Ishikawa (cell line): ENCODE results near the gene FOSL1.

ENCODE experiments used
- CEBPB ChIP-seq: IDR thresholded peaks from 2 replicates; pipeline ENCODE4 v1.6.1; 2012
- CREB1 ChIP-seq: IDR thresholded peaks from 2 replicates; pipeline ENCODE4 v1.6.1; 2012; ENCODE audit warnings: low read depth
- EGR1 ChIP-seq: IDR thresholded peaks from 2 replicates; pipeline ENCODE4 v1.6.1; 2012
- EP300 ChIP-seq: IDR thresholded peaks from 2 replicates; pipeline ENCODE4 v1.6.1; 2012; ENCODE audit warnings: borderline replicate concordance
- FOXM1 ChIP-seq: IDR thresholded peaks from 2 replicates; pipeline ENCODE4 v1.6.1; 2012; ENCODE audit warnings: low read depth, borderline replicate concordance
- MAX ChIP-seq: IDR thresholded peaks from 2 replicates; pipeline ENCODE4 v1.6.1; 2012
- NFIC ChIP-seq: IDR thresholded peaks from 2 replicates; pipeline ENCODE4 v1.6.1; 2012
- RAD21 ChIP-seq: IDR thresholded peaks from 2 replicates; pipeline ENCODE4 v1.6.1; 2012; ENCODE audit warnings: low read depth
- REST ChIP-seq: IDR thresholded peaks from 2 replicates; pipeline ENCODE4 v1.6.1; 2012; ENCODE audit warnings: low read depth, mild to moderate bottlenecking
- TAF1 ChIP-seq: IDR thresholded peaks from 2 replicates; pipeline ENCODE4 v1.6.1; 2012; ENCODE audit warnings: low read depth, mild to moderate bottlenecking
- TCF12 ChIP-seq: IDR thresholded peaks from 2 replicates; pipeline ENCODE4 v1.6.1; 2012; ENCODE audit warnings: low read depth
- TEAD4 ChIP-seq: IDR thresholded peaks from 2 replicates; pipeline ENCODE4 v1.6.1; 2012
- USF1 ChIP-seq: IDR thresholded peaks from 2 replicates; pipeline ENCODE4 v1.6.1; 2012
- YY1 ChIP-seq: IDR thresholded peaks from 2 replicates; pipeline ENCODE4 v1.6.1; 2012; ENCODE audit warnings: low read depth
- ZBTB7A ChIP-seq: IDR thresholded peaks from 2 replicates; pipeline ENCODE4 v1.6.1; 2012; ENCODE audit warnings: low read depth

FOSL1 gene

GRCh38 chr11:65919573-65920371 is 19.6 kb upstream of the FOSL1 start:
- TF ChIP-seq MAX (no peak; the same call in 1 of the 2 replicates), TAF1 (peak; percentile 27; the same call in 1 of the 2 replicates), ZBTB7A (0 out of 2 replicates have a peak, but pooled peaks have one; percentile 61)

GRCh38 chr11:65919141-65919572 is 19.0 kb upstream of the FOSL1 start, which contains the start of gene DRAP1:
DRAP1 (plus strand) TSS chr11:65919426; CDS start chr11:65919502, 76 bp downstream.
- peak; percentile 81 for TF ChIP-seq MAX
- peak; percentile 49; the same call in 1 of the 2 replicates for TF ChIP-seq CREB1
- TF ChIP-seq TAF1: peak; percentile 56
- peak; percentile 63 for TF ChIP-seq EP300
- TF ChIP-seq NFIC: peak; percentile 54; the same call in 1 of the 2 replicates
- TF ChIP-seq ZBTB7A: no peak
- TF ChIP-seq RAD21: no peak
- peak; percentile 100 for TF ChIP-seq EGR1
- 0 out of 2 replicates have a peak, but pooled peaks have one; percentile 14 for TF ChIP-seq REST
- peak; percentile 15; the same call in 1 of the 2 replicates for TF ChIP-seq CEBPB
- TF ChIP-seq TCF12: peak; percentile 78; the same call in 1 of the 2 replicates
- no peak for TF ChIP-seq FOXM1
- TF ChIP-seq YY1: no peak
- peak; percentile 23; the same call in 1 of the 2 replicates for TF ChIP-seq USF1
- peak; percentile 59 for TF ChIP-seq TEAD4

GRCh38 chr11:65918211-65919140 is 18.3 kb upstream of the FOSL1 start, which contains the start of gene C11orf68:
C11orf68 (minus strand) TSS chr11:65919062; CDS start chr11:65919031, 31 bp downstream.
- TF ChIP-seq EP300 (0 out of 2 replicates have a peak, but pooled peaks have one; percentile 7), NFIC (no peak), TAF1 (peak; percentile 10; the same call in 1 of the 2 replicates), USF1 (no peak), EGR1 (peak; percentile 59; the same call in 1 of the 2 replicates), REST (no peak), YY1 (peak; percentile 91), MAX (peak; percentile 29; the same call in 1 of the 2 replicates), TCF12 (no peak), TEAD4 (no peak)

GRCh38 chr11:65917434-65918210 is 17.4 kb upstream of the FOSL1 start:
- TF ChIP-seq NFIC: no peak
- no peak for TF ChIP-seq MAX
- no peak for TF ChIP-seq TEAD4
- no peak for TF ChIP-seq RAD21
- TF ChIP-seq CREB1: no peak
- no peak for TF ChIP-seq ZBTB7A
- no peak for TF ChIP-seq EGR1
- TF ChIP-seq YY1: no peak
- TF ChIP-seq CEBPB: no peak
- no peak for TF ChIP-seq FOXM1
- no peak for TF ChIP-seq EP300
- no peak for TF ChIP-seq TAF1
- no peak for TF ChIP-seq USF1
- TF ChIP-seq TCF12: no peak
- TF ChIP-seq REST: no peak
